Stromal cell of bone marrow (primary cell): ENCODE data around the gene GPR137B.
"Not testable (repeated sequence)": the region's sequence is repeated elsewhere in the genome, so short reads cannot be mapped to it uniquely, and the experiment has no call there.

ENCODE experiments used
- DNase-seq: peaks from one replicate; pipeline ENCODE4 v3.0.0-alpha.2; 2012; ENCODE audit warnings: low read depth

The GPR137B gene

GRCh38 chr1:236144033-236144432 lies 1.7 kb downstream of the GPR137B start:
- DNase-seq, result no peak

GRCh38 chr1:236144446-236145150 lies 2.3 kb downstream of the GPR137B start:
- DNase-seq, result no peak

GRCh38 chr1:236147068-236147467 lies 4.7 kb downstream of the GPR137B start:
- DNase-seq, result no peak

GRCh38 chr1:236147521-236148469 lies 5.5 kb downstream of the GPR137B start:
- no peak for DNase-seq

GRCh38 chr1:236148470-236148845 lies 6.1 kb downstream of the GPR137B start:
- no peak for DNase-seq

- DNase-seq, result no peak
Measured at GRCh38 chr1:236149003-236149595, 6.8 kb downstream of the GPR137B start.

- no peak for DNase-seq
Measured at GRCh38 chr1:236149696-236150228, 7.4 kb downstream of the GPR137B start.

GRCh38 chr1:236150311-236150955 lies 8.1 kb downstream of the GPR137B start:
- no peak for DNase-seq

GRCh38 chr1:236150986-236151385 lies 8.6 kb downstream of the GPR137B start:
- no peak for DNase-seq

GRCh38 chr1:236151739-236152424 lies 9.5 kb downstream of the GPR137B start:
- DNase-seq, result no peak

- DNase-seq, result no peak
Measured at GRCh38 chr1:236154126-236154525, 11.8 kb downstream of the GPR137B start.

GRCh38 chr1:236154671-236155398 lies 12.5 kb downstream of the GPR137B start:
- DNase-seq, result no peak

GRCh38 chr1:236155399-236155767 lies 13.0 kb downstream of the GPR137B start:
- no peak for DNase-seq

GRCh38 chr1:236155841-236156503 lies 13.6 kb downstream of the GPR137B start:
- DNase-seq, result no peak

GRCh38 chr1:236156512-236157208 lies 14.3 kb downstream of the GPR137B start:
- no peak for DNase-seq

GRCh38 chr1:236158072-236158471 lies 15.7 kb downstream of the GPR137B start:
- not testable (repeated sequence) for DNase-seq

- DNase-seq, result no peak
Measured at GRCh38 chr1:236158719-236159118, 16.4 kb downstream of the GPR137B start.

- no peak for DNase-seq
Measured at GRCh38 chr1:236159704-236160539, 17.6 kb downstream of the GPR137B start.
